HL-60 (cell line): ENCODE measurements around the gene EYA4.

Experiments used
- DNase-seq, 2 experiments: peaks; one replicate each; pipeline ENCODE4 v3.0.0-alpha.2; 2010 to 2020; ENCODE audit warnings: low read depth in 1 of 2, low spot score in 1 of 2
- H3K27ac ChIP-seq: fragments of 250-450 bp; sonication (Bioruptor Pico); replicated peaks from 2 replicates; pipeline ENCODE4 v1.5.1; 2020; ENCODE audit warnings: mild to moderate bottlenecking, moderate library complexity
- H3K27me3 ChIP-seq: fragments of 250-450 bp; sonication (Bioruptor Pico); 2 replicates; pipeline ENCODE4 v1.5.1; 2021; ENCODE audit warnings: mild to moderate bottlenecking, moderate library complexity; ENCODE audit not compliant: insufficient read depth, poor library complexity, severe bottlenecking
- H3K4me3 ChIP-seq: replicated peaks from 2 replicates; pipeline ENCODE4 v1.5.1; 2011; ENCODE audit warnings: mild to moderate bottlenecking, control low read depth, low read length; ENCODE audit not compliant: insufficient read depth
- GABPA ChIP-seq: IDR thresholded peaks from 2 replicates; pipeline ENCODE4 v1.6.1; 2012; ENCODE audit warnings: low read depth
- POLR2AphosphoS5 ChIP-seq: IDR thresholded peaks from 2 replicates; pipeline ENCODE4 v1.6.1; 2012; ENCODE audit warnings: low read depth
- SPI1 ChIP-seq: IDR thresholded peaks from 2 replicates; pipeline ENCODE4 v1.6.1; 2012; ENCODE audit warnings: low read depth, mild to moderate bottlenecking, borderline replicate concordance
- TF ChIP-seq, protein P1 (sequence below): IDR thresholded peaks from 2 replicates; pipeline ENCODE4 v1.6.1; 2012; ENCODE audit warnings: low read depth; ENCODE audit not compliant: insufficient replicate concordance
- TF ChIP-seq, protein P2 (sequence below): IDR thresholded peaks from one replicate; pipeline ENCODE4 v1.5.1; 2011; ENCODE audit warnings: low read length, control low read depth, inconsistent platforms; ENCODE audit not compliant: insufficient read depth

Gene EYA4

DNA sequence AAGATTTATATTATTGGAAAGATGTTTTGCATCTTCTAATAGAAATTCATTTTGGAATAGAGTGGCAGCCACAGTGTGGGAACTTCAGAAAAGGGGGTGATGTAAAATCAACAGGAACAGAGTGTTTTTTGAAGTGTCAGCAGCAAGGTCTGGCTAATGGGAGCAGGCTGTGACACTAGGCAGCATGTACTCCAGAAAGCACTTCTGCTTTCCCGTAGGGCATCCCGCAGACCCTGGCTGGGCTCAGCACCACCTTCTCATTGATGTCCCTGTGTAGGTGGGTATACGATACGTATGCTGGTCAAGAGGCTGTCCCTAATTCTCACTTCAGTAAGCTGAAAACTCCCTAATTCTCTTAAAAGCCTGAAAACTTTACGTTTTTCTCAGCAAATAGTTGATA is 74.7 kb downstream of the EYA4 start:
- Histone ChIP-seq H3K27me3 (no peaks in the 10 kb centered on the region), H3K27ac (no peak overlapping the region), H3K4me3 (no peak overlapping the region)
- TF ChIP-seq SPI1 (peak; percentile 17; the same call in 1 of the 2 replicates), GABPA (no peak)
- no peak for DNase-seq

DNA sequence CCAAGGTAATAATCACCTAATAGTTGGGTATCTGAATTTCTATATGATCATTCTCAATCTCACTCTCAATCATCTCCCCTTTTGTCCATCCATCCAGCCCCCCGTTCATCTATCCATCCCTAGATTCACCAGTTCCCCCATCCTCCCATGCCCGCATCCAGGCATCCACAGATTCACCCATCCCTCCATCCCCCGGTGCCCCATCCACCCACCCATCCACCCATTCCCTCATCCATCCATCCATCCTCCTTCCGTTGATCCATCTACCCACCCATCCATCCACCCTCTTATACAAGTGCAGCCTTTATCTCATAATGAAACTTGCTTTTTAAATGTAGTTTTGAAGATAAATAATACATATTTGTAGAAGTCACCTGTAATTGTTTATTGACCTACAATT is 76.5 kb downstream of the EYA4 start:
- H3K27ac ChIP-seq: no peak overlapping the region
- TF ChIP-seq, protein P1, sequence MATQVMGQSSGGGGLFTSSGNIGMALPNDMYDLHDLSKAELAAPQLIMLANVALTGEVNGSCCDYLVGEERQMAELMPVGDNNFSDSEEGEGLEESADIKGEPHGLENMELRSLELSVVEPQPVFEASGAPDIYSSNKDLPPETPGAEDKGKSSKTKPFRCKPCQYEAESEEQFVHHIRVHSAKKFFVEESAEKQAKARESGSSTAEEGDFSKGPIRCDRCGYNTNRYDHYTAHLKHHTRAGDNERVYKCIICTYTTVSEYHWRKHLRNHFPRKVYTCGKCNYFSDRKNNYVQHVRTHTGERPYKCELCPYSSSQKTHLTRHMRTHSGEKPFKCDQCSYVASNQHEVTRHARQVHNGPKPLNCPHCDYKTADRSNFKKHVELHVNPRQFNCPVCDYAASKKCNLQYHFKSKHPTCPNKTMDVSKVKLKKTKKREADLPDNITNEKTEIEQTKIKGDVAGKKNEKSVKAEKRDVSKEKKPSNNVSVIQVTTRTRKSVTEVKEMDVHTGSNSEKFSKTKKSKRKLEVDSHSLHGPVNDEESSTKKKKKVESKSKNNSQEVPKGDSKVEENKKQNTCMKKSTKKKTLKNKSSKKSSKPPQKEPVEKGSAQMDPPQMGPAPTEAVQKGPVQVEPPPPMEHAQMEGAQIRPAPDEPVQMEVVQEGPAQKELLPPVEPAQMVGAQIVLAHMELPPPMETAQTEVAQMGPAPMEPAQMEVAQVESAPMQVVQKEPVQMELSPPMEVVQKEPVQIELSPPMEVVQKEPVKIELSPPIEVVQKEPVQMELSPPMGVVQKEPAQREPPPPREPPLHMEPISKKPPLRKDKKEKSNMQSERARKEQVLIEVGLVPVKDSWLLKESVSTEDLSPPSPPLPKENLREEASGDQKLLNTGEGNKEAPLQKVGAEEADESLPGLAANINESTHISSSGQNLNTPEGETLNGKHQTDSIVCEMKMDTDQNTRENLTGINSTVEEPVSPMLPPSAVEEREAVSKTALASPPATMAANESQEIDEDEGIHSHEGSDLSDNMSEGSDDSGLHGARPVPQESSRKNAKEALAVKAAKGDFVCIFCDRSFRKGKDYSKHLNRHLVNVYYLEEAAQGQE: no peak
- TF ChIP-seq GABPA: no peak
- TF ChIP-seq SPI1: no peak
- TF ChIP-seq POLR2AphosphoS5: no peak
- TF ChIP-seq, protein P2, sequence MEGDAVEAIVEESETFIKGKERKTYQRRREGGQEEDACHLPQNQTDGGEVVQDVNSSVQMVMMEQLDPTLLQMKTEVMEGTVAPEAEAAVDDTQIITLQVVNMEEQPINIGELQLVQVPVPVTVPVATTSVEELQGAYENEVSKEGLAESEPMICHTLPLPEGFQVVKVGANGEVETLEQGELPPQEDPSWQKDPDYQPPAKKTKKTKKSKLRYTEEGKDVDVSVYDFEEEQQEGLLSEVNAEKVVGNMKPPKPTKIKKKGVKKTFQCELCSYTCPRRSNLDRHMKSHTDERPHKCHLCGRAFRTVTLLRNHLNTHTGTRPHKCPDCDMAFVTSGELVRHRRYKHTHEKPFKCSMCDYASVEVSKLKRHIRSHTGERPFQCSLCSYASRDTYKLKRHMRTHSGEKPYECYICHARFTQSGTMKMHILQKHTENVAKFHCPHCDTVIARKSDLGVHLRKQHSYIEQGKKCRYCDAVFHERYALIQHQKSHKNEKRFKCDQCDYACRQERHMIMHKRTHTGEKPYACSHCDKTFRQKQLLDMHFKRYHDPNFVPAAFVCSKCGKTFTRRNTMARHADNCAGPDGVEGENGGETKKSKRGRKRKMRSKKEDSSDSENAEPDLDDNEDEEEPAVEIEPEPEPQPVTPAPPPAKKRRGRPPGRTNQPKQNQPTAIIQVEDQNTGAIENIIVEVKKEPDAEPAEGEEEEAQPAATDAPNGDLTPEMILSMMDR: no peak
- no peak overlapping the region for H3K4me3 ChIP-seq
- no peaks in the 10 kb centered on the region for H3K27me3 ChIP-seq
- no peak for DNase-seq

DNA sequence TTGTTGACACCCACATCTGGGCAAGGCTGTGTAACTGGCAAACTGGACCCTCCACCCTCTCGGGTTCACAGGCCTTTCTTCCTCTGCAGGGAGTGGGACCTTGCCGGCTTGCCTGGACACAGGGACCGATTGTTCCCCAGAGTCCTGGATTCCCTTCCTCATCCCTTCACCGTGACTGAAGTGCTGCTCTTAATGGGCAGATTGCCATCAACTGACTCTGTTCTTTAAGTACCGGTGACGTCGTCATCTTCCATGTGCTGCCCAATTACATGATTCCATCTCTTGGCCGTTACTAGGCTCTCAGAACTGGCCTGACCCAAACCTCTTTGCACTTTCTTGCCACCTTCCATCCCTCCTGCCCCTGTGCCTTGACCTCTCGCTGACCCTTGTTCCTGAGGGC is 85.4 kb downstream of the EYA4 start:
- DNase-seq: no peak
- no peaks in the 10 kb centered on the region for H3K27me3 ChIP-seq
- no peak overlapping the region for H3K4me3 ChIP-seq
- no peak for TF ChIP-seq GABPA
- TF ChIP-seq, protein P2: no peak
- TF ChIP-seq POLR2AphosphoS5: no peak
- no peak for TF ChIP-seq SPI1
- TF ChIP-seq, protein P1: no peak
- H3K27ac ChIP-seq: no peak overlapping the region

DNA sequence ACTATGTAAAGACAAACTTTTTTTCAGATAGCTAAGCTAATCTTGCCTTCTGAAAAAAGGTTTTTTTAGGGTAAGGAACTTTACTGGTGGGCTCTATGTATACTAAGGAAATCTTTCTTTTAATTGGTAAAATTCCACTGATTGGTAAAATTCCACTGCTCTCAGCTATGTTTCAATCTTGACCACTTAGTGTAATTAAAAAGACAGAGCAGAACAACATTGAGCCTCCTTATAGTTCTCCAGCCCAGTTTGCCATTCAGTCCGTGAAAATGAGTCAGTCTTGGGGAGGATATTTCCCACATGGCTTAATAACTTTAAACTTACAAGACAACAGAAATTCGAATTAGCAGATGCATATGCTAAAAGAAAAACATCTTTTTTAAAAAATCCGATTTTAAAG is 92.7 kb downstream of the EYA4 start:
- Histone ChIP-seq H3K27ac (no peak overlapping the region), H3K27me3 (no peaks in the 10 kb centered on the region), H3K4me3 (no peak overlapping the region)
- TF ChIP-seq, protein P2: no peak
- no peak for TF ChIP-seq POLR2AphosphoS5
- TF ChIP-seq GABPA: no peak
- no peak for TF ChIP-seq SPI1
- TF ChIP-seq, protein P1: no peak
- no peak for DNase-seq
